ENCODE data around the gene PHTF2. TPM values are rescaled to one million over a fixed set of nuclear protein-coding genes. Genes with fewer than 3 reads are reported as not detected.

The PHTF2 gene
- total and polyA plus RNA-seq, 2 donors (not counting 3 experiments of a cell fraction or from before 2014, with no cell fraction given): 13.3 to 21.4 TPM

GRCh38 chr7:77893813-77894212 is 95.2 kb downstream of the PHTF2 start:
- Histone ChIP-seq H3K9me3 (replicated peaks; ENCODE audit: control insufficient read depth, insufficient read depth, low read length) (no peaks in the 10 kb centered on the region), H2AFZ (ENCODE audit: low read depth, low read length) (no peak overlapping the region), H4K20me1 (replicated peaks; ENCODE audit: control insufficient read depth, extremely low read depth, insufficient read depth, low read length) (no peaks in the 10 kb centered on the region), H3K27me3 (ENCODE audit: control insufficient read depth in 2 of 2, insufficient read depth in 2 of 2, low read length in 2 of 2) (no peaks in the 10 kb centered on the region), H3K4me2 (ENCODE audit: insufficient read depth, low read length) (no peak overlapping the region), H3K9me1 (replicated peaks; ENCODE audit: control insufficient read depth, extremely low read depth, insufficient read depth, low read length) (no peaks in the 10 kb centered on the region), H3K4me3 (replicated peaks in 1 of 3; ENCODE audit: insufficient read depth in 1 of 3, low read depth in 1 of 3, low read length in 3 of 3) (no peak overlapping the region), H3K9ac (replicated peaks; ENCODE audit: extremely low read depth, insufficient read depth, low read length) (no peak overlapping the region), H3K4me1 (ENCODE audit: control insufficient read depth, extremely low read depth, insufficient read depth, low read length) (no peaks in the 10 kb centered on the region), H3K36me3 (ENCODE audit: control insufficient read depth in 2 of 2, extremely low read depth in 1 of 2, insufficient read depth in 2 of 2, low read length in 2 of 2) (no peaks in the 10 kb centered on the region), H3K27ac (ENCODE audit: insufficient read depth, low read depth, low read length) (no peak overlapping the region), H3K79me2 (ENCODE audit: control insufficient read depth, insufficient read depth, low read length) (no peaks in the 10 kb centered on the region)
- no TSS peak for BruUV-seq (replicated peaks)
- dilution Hi-C loops (cut with MboI; ENCODE audit: extremely low pct_ligation_motif_present, low sequenced_read_pairs): no loop called here
- intact Hi-C loops (cut with micrococcal nuclease): no loop called here
- TF ChIP-seq POLR2A (IDR thresholded peaks at IDR 0.05; ENCODE audit: low read depth, low read length) (no peak), MAX (IDR thresholded peaks at IDR 0.05; ENCODE audit: insufficient read depth, insufficient read length) (no peak), POLR2AphosphoS5 (IDR thresholded peaks at IDR 0.05; ENCODE audit: insufficient read depth, low read depth, low read length) (no peak), JUN (IDR thresholded peaks at IDR 0.05; ENCODE audit: borderline replicate concordance, insufficient read depth, insufficient read length, low read depth) (no peak)
- ChIA-PET POLR2A (no interaction called here), CTCF (no interaction called here)
- DNase-seq (ENCODE audit: low read depth, low spot score) (no peak), FAIRE-seq (no peak)

- no peak for FAIRE-seq
- H4K20me1 ChIP-seq (replicated peaks; ENCODE audit: control insufficient read depth, extremely low read depth, insufficient read depth, low read length): no peaks in the 10 kb centered on the region
- H3K27me3 ChIP-seq (ENCODE audit: control insufficient read depth in 2 of 2, insufficient read depth in 2 of 2, low read length in 2 of 2): no peaks in the 10 kb centered on the region
- no peak overlapping the region for H3K9ac ChIP-seq (replicated peaks; ENCODE audit: extremely low read depth, insufficient read depth, low read length)
- intact Hi-C loops (cut with micrococcal nuclease) (no loop called here), dilution Hi-C loops (cut with MboI; ENCODE audit: extremely low pct_ligation_motif_present, low sequenced_read_pairs) (no loop called here)
- CTCF ChIA-PET: no interaction called here
- no peak for TF ChIP-seq POLR2A (IDR thresholded peaks at IDR 0.05; ENCODE audit: low read depth, low read length)
- TF ChIP-seq MAX (IDR thresholded peaks at IDR 0.05; ENCODE audit: insufficient read depth, insufficient read length): no peak
- TF ChIP-seq GATA2 (IDR thresholded peaks at IDR 0.05; ENCODE audit: insufficient read depth, insufficient read length, low read depth, low read length): no peak
- TF ChIP-seq MYC (IDR thresholded peaks at IDR 0.05; ENCODE audit: low read depth, low read length): no peak
- no peak for TF ChIP-seq JUN (IDR thresholded peaks at IDR 0.05; ENCODE audit: borderline replicate concordance, insufficient read depth, insufficient read length, low read depth)
- BruUV-seq (replicated peaks): no TSS peak
- no peak overlapping the region for H3K4me2 ChIP-seq (ENCODE audit: insufficient read depth, low read length)
- H3K36me3 ChIP-seq (ENCODE audit: control insufficient read depth in 2 of 2, extremely low read depth in 1 of 2, insufficient read depth in 2 of 2, low read length in 2 of 2): no peaks in the 10 kb centered on the region
- no peaks in the 10 kb centered on the region for H3K79me2 ChIP-seq (ENCODE audit: control insufficient read depth, insufficient read depth, low read length)
- POLR2A ChIA-PET: no interaction called here
- H3K4me1 ChIP-seq (ENCODE audit: control insufficient read depth, extremely low read depth, insufficient read depth, low read length): no peaks in the 10 kb centered on the region
- H2AFZ ChIP-seq (ENCODE audit: low read depth, low read length): no peak overlapping the region
- DNase-seq (ENCODE audit: low read depth, low spot score): no peak
- H3K9me1 ChIP-seq (replicated peaks; ENCODE audit: control insufficient read depth, extremely low read depth, insufficient read depth, low read length): no peaks in the 10 kb centered on the region
- no peaks in the 10 kb centered on the region for H3K9me3 ChIP-seq (replicated peaks; ENCODE audit: control insufficient read depth, insufficient read depth, low read length)
- H3K4me3 ChIP-seq (replicated peaks in 1 of 3; ENCODE audit: insufficient read depth in 1 of 3, low read depth in 1 of 3, low read length in 3 of 3): no peak overlapping the region
- H3K27ac ChIP-seq (ENCODE audit: insufficient read depth, low read depth, low read length): no peak overlapping the region
Observed at GRCh38 chr7:77894574-77895091, 96.1 kb downstream of the PHTF2 start.
